Uterine smooth muscle cell (primary cell): ENCODE data around the gene PNMA3. TPM values are rescaled to one million over a fixed set of nuclear protein-coding genes. Genes with fewer than 3 reads are reported as not detected.

Source experiments
- total RNA-seq: library from RNA; depleted of rRNA; stranded (reverse); fragments of >200 nt; gene quantifications from 2 replicates; pipeline ENCODE4 v1.2.3, GENCODE V29; 2014

Gene PNMA3, protein sequence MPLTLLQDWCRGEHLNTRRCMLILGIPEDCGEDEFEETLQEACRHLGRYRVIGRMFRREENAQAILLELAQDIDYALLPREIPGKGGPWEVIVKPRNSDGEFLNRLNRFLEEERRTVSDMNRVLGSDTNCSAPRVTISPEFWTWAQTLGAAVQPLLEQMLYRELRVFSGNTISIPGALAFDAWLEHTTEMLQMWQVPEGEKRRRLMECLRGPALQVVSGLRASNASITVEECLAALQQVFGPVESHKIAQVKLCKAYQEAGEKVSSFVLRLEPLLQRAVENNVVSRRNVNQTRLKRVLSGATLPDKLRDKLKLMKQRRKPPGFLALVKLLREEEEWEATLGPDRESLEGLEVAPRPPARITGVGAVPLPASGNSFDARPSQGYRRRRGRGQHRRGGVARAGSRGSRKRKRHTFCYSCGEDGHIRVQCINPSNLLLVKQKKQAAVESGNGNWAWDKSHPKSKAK
- 0.11 and 0.12 TPM in 2 replicates for total RNA-seq

DNA sequence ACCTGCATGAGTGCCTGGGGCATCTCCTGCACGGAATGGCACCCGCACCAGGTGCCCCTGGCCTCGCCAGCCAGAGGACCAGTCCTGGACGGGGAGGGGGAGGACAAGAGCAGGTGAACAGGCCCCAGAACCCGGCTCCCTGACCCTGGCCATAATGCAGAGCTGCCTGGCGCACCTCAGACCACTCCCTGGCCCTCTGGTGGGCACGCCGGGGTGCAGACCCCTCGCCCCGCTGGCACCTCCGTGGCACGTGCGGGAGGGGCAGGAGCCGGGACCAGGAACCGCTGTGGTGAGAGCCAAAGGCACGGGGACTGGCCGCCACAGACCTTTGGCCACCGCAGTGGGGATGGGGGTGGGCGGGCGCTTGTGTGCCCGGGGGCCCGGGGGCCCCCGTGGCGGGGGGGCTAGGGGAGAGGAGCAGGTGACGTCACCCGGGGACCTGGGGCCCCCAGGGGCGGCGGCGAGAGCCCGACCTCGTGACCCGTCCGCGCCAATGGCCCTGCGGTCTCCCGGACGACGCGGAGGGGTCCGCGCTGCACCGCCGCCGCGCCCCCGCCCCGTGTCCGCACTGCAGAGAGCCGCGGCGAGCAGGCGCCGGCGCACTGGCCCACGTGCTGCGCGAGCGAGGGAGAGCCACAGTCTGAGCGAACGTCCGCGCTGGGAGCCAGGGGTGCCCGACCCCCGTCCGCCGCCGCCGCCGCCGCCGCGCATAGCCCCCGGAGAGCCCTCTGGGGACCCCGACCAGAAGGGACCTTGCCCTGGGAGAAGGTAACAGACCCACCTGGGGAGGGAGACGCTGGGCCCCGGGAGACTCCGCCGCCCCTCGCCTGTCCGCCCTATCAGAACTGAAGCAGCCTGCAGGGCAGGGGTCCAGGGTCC is at the start of gene PNMA3:
TSS of gene PNMA3 (plus strand) at position 600 of the 879 bp plus-strand sequence. CDS start 586 bp downstream, outside the sequence.

DNA sequence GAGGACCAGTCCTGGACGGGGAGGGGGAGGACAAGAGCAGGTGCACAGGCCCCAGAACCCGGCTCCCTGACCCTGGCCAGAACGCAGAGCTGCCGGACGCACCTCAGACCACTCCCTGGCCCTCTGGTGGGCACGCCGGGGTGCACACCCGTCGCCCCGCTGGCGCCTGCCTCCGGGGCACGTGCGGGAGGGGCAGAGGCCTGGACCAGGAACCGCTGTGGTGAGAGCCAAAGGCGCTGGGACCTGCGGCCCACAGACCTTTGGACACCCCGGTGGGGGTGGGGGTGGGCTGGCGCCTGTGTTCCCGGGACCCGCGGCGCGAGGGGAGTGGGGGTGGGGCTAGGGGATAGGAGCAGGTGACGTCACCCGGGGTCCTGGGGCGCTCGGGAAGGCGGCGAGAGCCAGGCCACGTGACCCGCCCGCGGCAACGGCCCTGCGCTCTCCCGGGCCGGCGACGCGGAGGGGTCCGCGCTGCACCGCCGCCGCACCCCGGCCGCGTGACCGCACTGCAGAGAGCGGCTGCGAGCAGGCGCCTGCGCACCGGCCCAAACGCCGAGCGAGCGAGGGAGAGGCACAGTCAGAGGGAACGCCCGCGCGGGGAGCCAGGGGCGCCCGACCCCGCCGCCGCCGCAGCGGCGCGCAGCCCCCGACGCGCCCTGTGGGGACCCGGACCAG is 15.8 kb downstream of the PNMA3 start, which contains the start of gene PNMA6A:
TSS of gene PNMA6A (plus strand) at position 546 of the 675 bp plus-strand sequence. CDS start 609 bp downstream, outside the sequence.

Other genes with a start within 250 kb of the PNMA3 start
- 39.2 and 56.4 TPM in 2 replicates for gene CETN2, start 225.7 kb upstream of the PNMA3 start, total RNA-seq
- 45.5 and 45.8 TPM in 2 replicates for gene NSDHL, start 225.4 kb upstream of the PNMA3 start, total RNA-seq
- 4.3 and 4.5 TPM in 2 replicates for gene ZNF185, start 158.4 kb upstream of the PNMA3 start, total RNA-seq
- not detected in 2 replicates for gene PNMA5, start 62.4 kb upstream of the PNMA3 start, total RNA-seq
- gene PNMA6A, start 16.0 kb downstream of the PNMA3 start, total RNA-seq, result 3.5 and 8.7 TPM in 2 replicates
- gene MAGEA1, start 122.8 kb downstream of the PNMA3 start, total RNA-seq, result not detected in 2 replicates